ENCODE results near the gene ZMYND8. TPM values are rescaled to one million over a fixed set of nuclear protein-coding genes. Genes with fewer than 3 reads are reported as not detected.

Gene ZMYND8
- total and polyA plus RNA-seq, 10 of the 15 experiments (the other 5 are each of a cell fraction or from before 2014, with no cell fraction given): 12.9 to 54.8 (median 23.1) TPM

GRCh38 chr20:47359530-47360296, 3.2 kb upstream of the ZMYND8 start (continued):
- no peak for TF ChIP-seq CEBPB (IDR thresholded peaks at IDR 0.05; ENCODE audit: borderline replicate concordance in 1 of 2, low read depth in 2 of 2, low read length in 2 of 2)

- H3K27ac ChIP-seq (ENCODE audit: control insufficient read depth, insufficient read depth): peak overlapping the region; percentile 99
- no peak overlapping the region for H3K9ac ChIP-seq (ENCODE audit: control insufficient read depth, insufficient read depth, low read length)
- POLR2A ChIA-PET: interaction anchor here (0.5 to 5.7 kb wide), 12 partner anchors 11 to 1359 kb away, joined by 3 to 50 read pairs (median 5); no protein-coding TSS in a partner anchor
- H3K79me2 ChIP-seq (ENCODE audit: control insufficient read depth, insufficient read depth, low read length): peaks cover 35% of the 10 kb centered on the region
- BruUV-seq (replicated peaks): no TSS peak
- H3K4me2 ChIP-seq (ENCODE audit: control insufficient read depth, insufficient read depth): no peak overlapping the region; the same call in 1 of the 2 replicates
- CTCF ChIA-PET: interaction anchor here (0.7 to 13.0 kb wide), 13 partner anchors 9 to 264 kb away, joined by 3 to 129 read pairs (median 4); no protein-coding TSS in a partner anchor
- H3K27me3 ChIP-seq (replicated peaks in 1 of 2; ENCODE audit: control insufficient read depth in 2 of 2, insufficient read depth in 2 of 2, low read length in 1 of 2): no peaks in the 10 kb centered on the region
- SMC1A ChIA-PET (ENCODE audit: uncharacterized antibody, unreplicated experiment): interaction anchor here (0.6 to 6.5 kb wide), 9 partner anchors 10 to 153 kb away, joined by 3 to 51 read pairs (median 4); no protein-coding TSS in a partner anchor
- H3K4me3 ChIP-seq: no peak overlapping the region
- ATAC-seq (no peak), DNase-seq (ENCODE audit: low read depth, low spot score) (no peak), FAIRE-seq (no peak)
- H3K4me1 ChIP-seq (ENCODE audit: control insufficient read depth, insufficient read depth, low read length): peaks cover 43% of the 10 kb centered on the region
- RAD21 ChIA-PET (ENCODE audit: unreplicated experiment): interaction anchor here (0.7 to 13.0 kb wide), 11 partner anchors 10 to 143 kb away, joined by 3 to 123 read pairs (median 4); partner anchors contain the start of gene NCOA3
- TF ChIP-seq MLLT1 (IDR thresholded peaks at IDR 0.05) (0 out of 2 replicates have a peak, but pooled peaks have one; percentile 22), YBX1 (IDR thresholded peaks at IDR 0.05) (no peak), POLR2A (IDR thresholded peaks at IDR 0.05; ENCODE audit: low read depth, low read length) (peak; percentile 39; the same call in 1 of the 2 replicates), ETV6 (conservative IDR thresholded peaks at IDR 0.05 in 1 of 2, IDR thresholded peaks at IDR 0.05 in 1 of 2; ENCODE audit: borderline replicate concordance in 1 of 2, low read depth in 1 of 2) (peak in 1 of 2 experiments; percentile 31; a peak in 1 of 4 replicates), IRF4 (IDR thresholded peaks at IDR 0.05; ENCODE audit: low read depth, low read length) (no peak)
- H4K20me1 ChIP-seq (ENCODE audit: control insufficient read depth, insufficient read depth): no peaks in the 10 kb centered on the region
- intact Hi-C loops (cut with micrococcal nuclease; ENCODE audit: unreplicated experiment) (no loop called here), in situ Hi-C loops (cut with MboI) (no loop called here)
- 82% methylated on average over 17 of the region's 17 CpGs for WGBS (ENCODE audit: insufficient coverage, insufficient replicate concordance, low lambda C conversion rate, missing lambda C conversion rate)
- no peaks in the 10 kb centered on the region for H3K36me3 ChIP-seq (ENCODE audit: control insufficient read depth in 2 of 2, insufficient read depth in 2 of 2, low read length in 1 of 2)
- no peaks in the 10 kb centered on the region for H3K9me3 ChIP-seq (replicated peaks; ENCODE audit: control insufficient read depth, insufficient read depth, low read length)
- peak overlapping the region; percentile 43 for H2AFZ ChIP-seq (ENCODE audit: control insufficient read depth, low read depth, low read length)
Measured at GRCh38 chr20:47358672-47359529, 2.4 kb upstream of the ZMYND8 start.

Measured in GM12878 (cell line).